ENCODE results near the gene BTBD8.

BTBD8 gene

DNA sequence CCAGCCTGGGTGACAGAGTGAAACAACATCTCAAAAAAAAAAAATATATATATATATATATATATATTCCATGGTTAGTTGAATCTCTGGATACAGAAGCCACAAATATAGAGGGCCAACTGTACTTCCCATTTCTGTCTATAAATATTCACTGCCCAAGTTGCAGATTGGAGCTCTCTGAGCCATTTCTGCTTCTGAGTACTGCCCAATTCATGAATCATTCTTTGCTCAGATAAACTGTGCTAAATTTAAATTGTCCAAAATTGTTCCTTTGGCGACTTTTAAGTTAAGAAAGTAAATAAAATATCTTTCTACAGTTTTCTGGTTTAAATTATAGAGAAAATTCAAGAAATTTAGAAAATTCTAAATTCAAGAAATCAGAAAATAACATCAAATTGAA is 114.4 kb downstream of the BTBD8 start:
- Histone ChIP-seq H3K4me3 (ENCODE audit: low read length) (no peak overlapping the region), H3K9me3 (ENCODE audit: control insufficient read depth, low read depth, low read length) (no peaks in the 10 kb centered on the region), H3K27ac (ENCODE audit: low read length) (no peak overlapping the region), H3K36me3 (ENCODE audit: control insufficient read depth, low read depth, low read length) (no peaks in the 10 kb centered on the region), H3K4me1 (ENCODE audit: control insufficient read depth, low read depth, low read length) (peaks cover 16% of the 10 kb centered on the region), H3K9ac (ENCODE audit: low read length) (no peak overlapping the region), H3K27me3 (ENCODE audit: control insufficient read depth, insufficient read depth, low read length) (no peaks in the 10 kb centered on the region)

GRCh38 chr1:92201973-92202372 is 121.8 kb downstream of the BTBD8 start:
- no peak overlapping the region for H3K27ac ChIP-seq (ENCODE audit: low read length)
- no peaks in the 10 kb centered on the region for H3K27me3 ChIP-seq (ENCODE audit: control insufficient read depth, insufficient read depth, low read length)
- no peak overlapping the region for H3K4me3 ChIP-seq (ENCODE audit: low read length)
- no peak overlapping the region for H3K9ac ChIP-seq (ENCODE audit: low read length)
- no peaks in the 10 kb centered on the region for H3K4me1 ChIP-seq (ENCODE audit: control insufficient read depth, low read depth, low read length)
- H3K9me3 ChIP-seq (ENCODE audit: control insufficient read depth, low read depth, low read length), result peaks cover 6% of the 10 kb centered on the region
- H3K36me3 ChIP-seq (ENCODE audit: control insufficient read depth, low read depth, low read length), result no peaks in the 10 kb centered on the region

DNA sequence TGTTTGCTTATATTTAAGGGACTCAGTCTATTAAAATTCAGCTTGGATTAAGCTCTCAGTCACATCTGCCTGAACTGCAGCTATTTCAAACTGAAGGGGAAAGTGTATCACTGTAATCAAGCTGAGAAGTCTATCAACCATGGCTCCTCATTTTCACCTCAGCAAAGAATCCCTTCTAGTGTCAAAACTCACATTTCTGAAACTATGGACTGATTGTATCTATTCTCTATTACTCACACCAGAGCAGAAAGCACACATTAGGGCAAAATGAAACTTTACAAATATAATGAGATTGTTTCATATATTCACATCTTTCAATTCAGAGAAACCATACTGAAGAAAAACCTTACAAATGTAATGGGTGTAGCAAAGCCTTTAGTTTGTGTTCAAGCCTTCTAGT is 123.0 kb downstream of the BTBD8 start:
- Histone ChIP-seq H3K9me3 (ENCODE audit: control insufficient read depth, low read depth, low read length) (peaks cover 7% of the 10 kb centered on the region), H3K27me3 (ENCODE audit: control insufficient read depth, insufficient read depth, low read length) (no peaks in the 10 kb centered on the region), H3K4me1 (ENCODE audit: control insufficient read depth, low read depth, low read length) (no peaks in the 10 kb centered on the region), H3K4me3 (ENCODE audit: low read length) (no peak overlapping the region), H3K9ac (ENCODE audit: low read length) (no peak overlapping the region), H3K36me3 (ENCODE audit: control insufficient read depth, low read depth, low read length) (no peaks in the 10 kb centered on the region), H3K27ac (ENCODE audit: low read length) (no peak overlapping the region)

- Histone ChIP-seq H3K4me3 (ENCODE audit: low read length) (no peak overlapping the region), H3K27me3 (ENCODE audit: control insufficient read depth, insufficient read depth, low read length) (no peaks in the 10 kb centered on the region), H3K4me1 (ENCODE audit: control insufficient read depth, low read depth, low read length) (no peaks in the 10 kb centered on the region), H3K36me3 (ENCODE audit: control insufficient read depth, low read depth, low read length) (no peaks in the 10 kb centered on the region), H3K27ac (ENCODE audit: low read length) (no peak overlapping the region), H3K9ac (ENCODE audit: low read length) (no peak overlapping the region), H3K9me3 (ENCODE audit: control insufficient read depth, low read depth, low read length) (peaks cover 7% of the 10 kb centered on the region)
Observed at GRCh38 chr1:92210701-92211100, 130.6 kb downstream of the BTBD8 start.

DNA sequence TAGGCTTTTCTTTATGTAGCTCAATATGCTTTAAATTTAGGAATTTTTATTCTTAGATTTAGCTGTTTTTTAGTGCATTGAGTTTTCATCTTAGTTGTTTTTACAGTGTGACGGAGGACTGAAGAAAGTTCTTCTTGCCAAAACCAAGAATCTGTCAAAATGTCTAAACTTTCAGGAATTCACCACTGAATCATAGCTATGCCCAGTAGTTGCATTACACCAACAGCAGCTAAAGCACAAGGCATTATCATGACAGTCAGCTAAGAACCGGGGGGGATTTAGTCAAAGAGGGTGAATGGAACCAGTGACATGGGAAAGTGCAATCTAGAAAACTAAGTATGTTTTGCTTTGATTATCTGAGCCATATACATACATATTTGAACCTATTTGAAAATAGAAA is 131.0 kb downstream of the BTBD8 start:
- H3K27me3 ChIP-seq (ENCODE audit: control insufficient read depth, insufficient read depth, low read length), result no peaks in the 10 kb centered on the region
- H3K36me3 ChIP-seq (ENCODE audit: control insufficient read depth, low read depth, low read length), result no peaks in the 10 kb centered on the region
- H3K9ac ChIP-seq (ENCODE audit: low read length), result no peak overlapping the region
- H3K4me3 ChIP-seq (ENCODE audit: low read length), result no peak overlapping the region
- H3K9me3 ChIP-seq (ENCODE audit: control insufficient read depth, low read depth, low read length), result peaks cover 4% of the 10 kb centered on the region
- no peak overlapping the region for H3K27ac ChIP-seq (ENCODE audit: low read length)
- H3K4me1 ChIP-seq (ENCODE audit: control insufficient read depth, low read depth, low read length), result no peaks in the 10 kb centered on the region

DNA sequence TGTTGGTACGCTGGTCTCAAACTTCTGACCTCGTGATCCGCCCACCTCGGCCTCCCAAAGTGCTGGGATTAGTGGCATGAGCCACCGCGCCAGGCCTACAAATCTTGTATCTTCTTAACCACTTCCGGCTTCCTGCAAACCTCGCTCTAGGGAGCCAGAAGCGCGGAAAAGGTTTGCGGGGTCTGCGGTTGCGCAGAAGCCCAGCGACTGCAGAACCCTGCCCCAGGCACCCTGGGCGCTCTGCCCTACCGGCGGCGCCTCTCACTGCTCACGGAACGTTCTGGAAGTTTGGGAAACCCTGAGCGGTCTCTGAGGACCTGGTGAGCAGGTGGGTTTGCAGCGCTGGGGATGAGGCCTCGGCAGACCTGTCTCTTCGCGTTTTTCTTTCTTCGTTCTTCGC is 137.6 kb downstream of the BTBD8 start, which contains the start of gene C1orf146:
Gene C1orf146 (plus strand): TSS at position 195 of the 400 bp plus-strand sequence. CDS start 13,506 bp downstream, outside the sequence.
- H3K4me1 ChIP-seq (ENCODE audit: control insufficient read depth, low read depth, low read length), result no peaks in the 10 kb centered on the region
- H3K27ac ChIP-seq (ENCODE audit: low read length), result no peak within 1 kb of the TSS
- H3K4me3 ChIP-seq (ENCODE audit: low read length), result no peak within 1 kb of the TSS
- H3K9ac ChIP-seq (ENCODE audit: low read length), result no peak within 1 kb of the TSS
- no peaks in the 10 kb centered on the region for H3K27me3 ChIP-seq (ENCODE audit: control insufficient read depth, insufficient read depth, low read length)
- H3K36me3 ChIP-seq (ENCODE audit: control insufficient read depth, low read depth, low read length), result no peaks in the 10 kb centered on the region
- H3K9me3 ChIP-seq (ENCODE audit: control insufficient read depth, low read depth, low read length), result no peaks in the 10 kb centered on the region

- Histone ChIP-seq H3K9me3 (ENCODE audit: control insufficient read depth, low read depth, low read length) (no peaks in the 10 kb centered on the region), H3K9ac (ENCODE audit: low read length) (no peak overlapping the region), H3K36me3 (ENCODE audit: control insufficient read depth, low read depth, low read length) (no peaks in the 10 kb centered on the region), H3K4me3 (ENCODE audit: low read length) (no peak overlapping the region), H3K27ac (ENCODE audit: low read length) (no peak overlapping the region), H3K27me3 (ENCODE audit: control insufficient read depth, insufficient read depth, low read length) (no peaks in the 10 kb centered on the region), H3K4me1 (ENCODE audit: control insufficient read depth, low read depth, low read length) (no peaks in the 10 kb centered on the region)
Observed at GRCh38 chr1:92218559-92218958, 138.4 kb downstream of the BTBD8 start.

DNA sequence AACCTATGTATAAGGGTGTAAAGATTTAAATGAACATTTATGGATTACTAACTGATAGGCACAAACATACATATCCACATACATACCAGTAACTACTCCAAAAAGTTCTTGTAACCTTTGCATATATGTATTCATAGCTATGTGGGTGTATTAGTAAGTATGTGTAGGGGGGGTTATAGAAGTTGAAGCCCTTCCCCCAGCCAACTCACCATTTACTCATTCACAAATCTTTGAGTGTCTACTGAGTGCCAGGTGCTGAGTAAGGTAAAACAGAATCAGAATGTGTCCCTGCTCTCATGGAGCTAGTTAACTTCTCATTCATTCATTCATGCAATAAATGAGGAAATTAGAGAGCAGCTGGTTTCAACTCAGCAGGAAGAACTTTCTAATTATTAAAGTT is 138.9 kb downstream of the BTBD8 start:
- H3K27me3 ChIP-seq (ENCODE audit: control insufficient read depth, insufficient read depth, low read length), result no peaks in the 10 kb centered on the region
- no peaks in the 10 kb centered on the region for H3K36me3 ChIP-seq (ENCODE audit: control insufficient read depth, low read depth, low read length)
- no peak overlapping the region for H3K9ac ChIP-seq (ENCODE audit: low read length)
- no peaks in the 10 kb centered on the region for H3K9me3 ChIP-seq (ENCODE audit: control insufficient read depth, low read depth, low read length)
- H3K4me1 ChIP-seq (ENCODE audit: control insufficient read depth, low read depth, low read length), result no peaks in the 10 kb centered on the region
- no peak overlapping the region for H3K27ac ChIP-seq (ENCODE audit: low read length)
- no peak overlapping the region for H3K4me3 ChIP-seq (ENCODE audit: low read length)

DNA sequence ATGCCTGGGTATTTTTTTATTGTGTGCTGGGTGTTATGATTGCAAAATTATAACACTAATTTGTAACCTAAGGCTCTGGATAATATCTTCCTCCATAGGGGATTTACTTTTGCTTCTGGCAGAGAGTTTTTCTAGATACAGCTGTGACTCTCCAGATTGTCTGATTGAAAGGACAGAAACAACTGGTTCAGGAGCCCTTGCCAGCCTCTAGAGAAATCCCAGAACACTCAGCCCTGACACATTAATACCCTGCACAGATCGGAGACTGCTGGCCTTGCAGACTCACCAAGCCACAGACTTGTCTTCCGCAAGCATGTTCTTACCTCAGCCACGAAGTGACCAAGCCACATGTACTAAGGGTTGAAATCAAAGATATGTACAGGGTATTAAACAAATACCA is 148.3 kb downstream of the BTBD8 start:
- Histone ChIP-seq H3K27me3 (ENCODE audit: control insufficient read depth, insufficient read depth, low read length) (no peaks in the 10 kb centered on the region), H3K9ac (ENCODE audit: low read length) (no peak overlapping the region), H3K9me3 (ENCODE audit: control insufficient read depth, low read depth, low read length) (no peaks in the 10 kb centered on the region), H3K4me1 (ENCODE audit: control insufficient read depth, low read depth, low read length) (no peaks in the 10 kb centered on the region), H3K36me3 (ENCODE audit: control insufficient read depth, low read depth, low read length) (no peaks in the 10 kb centered on the region), H3K4me3 (ENCODE audit: low read length) (no peak overlapping the region), H3K27ac (ENCODE audit: low read length) (no peak overlapping the region)

DNA sequence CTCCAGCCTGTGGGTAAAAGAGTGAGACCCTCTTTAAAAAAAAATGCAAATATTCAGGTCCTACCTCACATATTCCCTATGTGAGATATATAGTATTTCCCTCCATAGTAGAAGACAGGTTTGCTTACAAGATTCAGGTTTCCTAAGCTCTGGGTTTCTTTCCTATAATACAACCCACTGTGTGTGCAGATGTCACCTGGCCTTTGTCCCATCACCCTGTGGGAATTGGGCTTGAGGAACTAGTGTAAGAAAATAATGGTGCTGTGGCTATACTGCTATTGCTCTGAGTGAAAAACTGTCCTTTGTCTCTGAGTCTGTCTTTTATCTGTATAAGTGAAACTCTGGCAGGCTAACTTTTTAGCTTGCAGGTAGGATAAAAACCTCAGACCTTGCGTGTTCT is 150.6 kb downstream of the BTBD8 start:
- Histone ChIP-seq H3K27me3 (ENCODE audit: control insufficient read depth, insufficient read depth, low read length) (no peaks in the 10 kb centered on the region), H3K27ac (ENCODE audit: low read length) (no peak overlapping the region), H3K4me1 (ENCODE audit: control insufficient read depth, low read depth, low read length) (no peaks in the 10 kb centered on the region), H3K36me3 (ENCODE audit: control insufficient read depth, low read depth, low read length) (no peaks in the 10 kb centered on the region), H3K9me3 (ENCODE audit: control insufficient read depth, low read depth, low read length) (no peaks in the 10 kb centered on the region), H3K4me3 (ENCODE audit: low read length) (no peak overlapping the region), H3K9ac (ENCODE audit: low read length) (no peak overlapping the region)

All from iPS-18a (cell line).